Adrenal gland (tissue), 12 donors: ENCODE results near the gene KRTAP9-7. TPM values are rescaled to one million over a fixed set of nuclear protein-coding genes. Genes with fewer than 3 reads are reported as not detected.

Experiments used
- DNase-seq, 7 donors: peaks; one replicate each; pipeline ENCODE4 v3.0.0-alpha.2; 2019 to 2020
- H3K27ac ChIP-seq, 5 donors: fragments of 200-600 bp; sonication (generic) in 4 of 5; 1 replicate in 3 of 5; 2 replicates in 2 of 5; pipeline versions ENCODE4 v1.5.1 to v1.8.0; 2016 to 2020; ENCODE audit warnings: mild to moderate bottlenecking in 1 of 5
- H3K27me3 ChIP-seq: fragments of 200-600 bp; 2 replicates; pipeline ENCODE4 v1.8.0; 2021
- H3K36me3 ChIP-seq, 2 donors: fragments of 200-600 bp; replicated peaks in 1 of 2; 1 replicate in 1 of 2; 2 replicates in 1 of 2; pipeline versions ENCODE4 v1.5.1 to v1.8.0; 2018 to 2022
- H3K4me1 ChIP-seq, 2 donors: fragments of 200-600 bp; replicated peaks in 1 of 2; 1 replicate in 1 of 2; 2 replicates in 1 of 2; pipeline versions ENCODE4 v1.5.1 to v1.8.0; 2018 to 2021
- H3K4me3 ChIP-seq, 4 donors: fragments of 200-600 bp; sonication (generic) in 3 of 4; one replicate each; pipeline ENCODE4 v1.5.1; 2016 to 2018
- H3K9me3 ChIP-seq, 3 donors: fragments of 200-600 bp; sonication (generic) in 1 of 3; replicated peaks in 1 of 3; 1 replicate in 2 of 3; 2 replicates in 1 of 3; pipeline versions ENCODE4 v1.5.1 to v1.8.0; 2016 to 2021
- POLR2A ChIP-seq, 2 donors: fragments of 450-650 bp; IDR thresholded peaks; one replicate each; pipeline ENCODE4 v1.6.1; 2017; ENCODE audit warnings: antibody characterized with exemption in 2 of 2, mild to moderate bottlenecking in 2 of 2, moderate library complexity in 1 of 2
- WGBS, 4 donors: extraction: QIAGEN DNeasy Blood & Tissue Kit in 2 of 4; methylation state at CpG; one replicate each; pipeline versions ENCODE4 v1.1.5 to v1.1.7; 2013 to 2017; 5-methylcytosine and 5-hydroxymethylcytosine counted together
- intact Hi-C, 2 donors: fragments of 100-400 bp; cut with DNase I; formaldehyde crosslinking; loops; one replicate each; pipeline versions ENCODE4 v1.14.1 to v1.15.0; 2022 to 2023
- polyA plus RNA-seq, 3 donors: library from polyadenylated mRNA; stranded (reverse); fragments of 200-250 nt in 2 of 3; fragments of 350-450 nt in 1 of 3; fragmentation: Illumina TruSeq in 1 of 3; extraction: RNeasy Lipid Tissue Mini Kit (QIAGEN cat#74804) in 1 of 3; gene quantifications; one replicate each; pipeline ENCODE4 v1.2.3, GENCODE V29; 2013 to 2014
- total RNA-seq, 9 donors: library from RNA; depleted of rRNA in 4 of 9; stranded (reverse); fragments of >200 nt in 4 of 9; fragments of 120-200 nt in 1 of 9; fragmentation: NEBNext Ultra II Directional in 1 of 9; extraction: Animal tissue kit (Norgen Biotek cat#: 25700) in 1 of 9; gene quantifications; one replicate each; pipeline versions ENCODE4 v1.1.0 to v1.2.4, GENCODE V29; 2013 to 2023
- TF ChIP-seq, protein P1 (sequence below), 6 experiments: fragments of 450-650 bp in 4 of 6; fragments of 200-600 bp in 2 of 6; sonication (generic) in 1 of 6; IDR thresholded peaks; 1 replicate in 5 of 6; 2 replicates in 1 of 6; pipeline versions ENCODE4 v1.5.1 to v1.8.0; 2016 to 2021; ENCODE audit warnings: antibody characterized with exemption in 6 of 6, mild to moderate bottlenecking in 2 of 6, moderate library complexity in 1 of 6
- donor health status: healthy with polysubstance abuse.
- donor health status: Bipolar disorder and iron deficiency.
- donor health status: DM: yes; HTN: yes; CAD: no.
- donor health status: DM: no; HTN: no; CAD: no.
- donor health status: DM: no; HTN: no; CAD: no.
- donor health status: DM: yes; HTN: yes; CAD: no.

KRTAP9-7 gene
- total and polyA plus RNA-seq, 12 donors: not detected

DNA sequence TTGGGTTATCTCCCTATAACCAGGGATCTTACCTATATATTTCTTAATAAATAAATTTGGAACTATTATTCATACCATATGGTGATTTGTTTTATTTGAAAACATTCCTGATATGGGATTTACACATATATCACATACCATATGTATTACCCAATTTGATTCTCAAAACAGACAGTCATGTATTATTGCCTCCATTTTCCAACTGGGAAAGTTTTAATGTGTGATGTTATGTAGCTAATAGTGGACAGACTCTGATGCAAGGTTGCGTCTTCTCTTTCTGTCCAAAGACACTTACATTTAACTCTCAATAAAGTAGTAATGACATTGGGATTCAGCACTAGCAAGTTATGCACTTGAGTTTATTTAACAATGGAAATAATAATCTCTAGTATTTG lies 19.2 kb upstream of the KRTAP9-7 start:
- intact Hi-C loops: no loop called here
- H3K27me3 ChIP-seq: peaks cover 18% of the 10 kb centered on the region
- H3K27ac ChIP-seq: no peak overlapping the region
- WGBS, 4 donors: 75 to 90% (median 87%) methylated on average over 1 of the region's 1 CpG
- no peaks in the 10 kb centered on the region for H3K36me3 ChIP-seq
- no peak overlapping the region for H3K4me3 ChIP-seq
- H3K4me1 ChIP-seq: no peaks in the 10 kb centered on the region
- TF ChIP-seq, protein P1, sequence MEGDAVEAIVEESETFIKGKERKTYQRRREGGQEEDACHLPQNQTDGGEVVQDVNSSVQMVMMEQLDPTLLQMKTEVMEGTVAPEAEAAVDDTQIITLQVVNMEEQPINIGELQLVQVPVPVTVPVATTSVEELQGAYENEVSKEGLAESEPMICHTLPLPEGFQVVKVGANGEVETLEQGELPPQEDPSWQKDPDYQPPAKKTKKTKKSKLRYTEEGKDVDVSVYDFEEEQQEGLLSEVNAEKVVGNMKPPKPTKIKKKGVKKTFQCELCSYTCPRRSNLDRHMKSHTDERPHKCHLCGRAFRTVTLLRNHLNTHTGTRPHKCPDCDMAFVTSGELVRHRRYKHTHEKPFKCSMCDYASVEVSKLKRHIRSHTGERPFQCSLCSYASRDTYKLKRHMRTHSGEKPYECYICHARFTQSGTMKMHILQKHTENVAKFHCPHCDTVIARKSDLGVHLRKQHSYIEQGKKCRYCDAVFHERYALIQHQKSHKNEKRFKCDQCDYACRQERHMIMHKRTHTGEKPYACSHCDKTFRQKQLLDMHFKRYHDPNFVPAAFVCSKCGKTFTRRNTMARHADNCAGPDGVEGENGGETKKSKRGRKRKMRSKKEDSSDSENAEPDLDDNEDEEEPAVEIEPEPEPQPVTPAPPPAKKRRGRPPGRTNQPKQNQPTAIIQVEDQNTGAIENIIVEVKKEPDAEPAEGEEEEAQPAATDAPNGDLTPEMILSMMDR (IDR thresholded peaks at IDR 0.05): no peak
- TF ChIP-seq POLR2A (IDR thresholded peaks at IDR 0.05): no peak
- no peaks in the 10 kb centered on the region for H3K9me3 ChIP-seq
- no peak for DNase-seq

DNA sequence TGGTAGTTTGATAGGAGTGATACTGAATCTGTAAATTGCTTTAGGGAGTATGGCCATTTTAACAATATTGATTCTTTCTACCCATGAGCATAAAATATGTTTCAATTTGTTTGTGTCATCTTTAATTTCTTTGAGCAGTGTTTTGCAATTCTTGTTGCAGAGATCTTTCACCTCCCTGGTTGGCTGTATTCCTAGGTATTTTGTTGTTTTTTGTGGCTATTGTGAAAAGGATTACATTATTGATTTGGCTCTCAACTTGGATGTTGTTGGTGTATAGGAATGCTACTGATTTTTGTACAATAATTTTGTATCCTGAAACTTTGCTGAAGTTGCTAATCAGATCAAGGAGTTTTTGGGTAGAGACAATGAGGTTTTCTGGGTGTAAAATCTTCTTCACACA lies 17.1 kb upstream of the KRTAP9-7 start:
- DNase-seq: no peak
- intact Hi-C loops: no loop called here
- Histone ChIP-seq H3K27me3 (peaks cover 6% of the 10 kb centered on the region), H3K4me1 (no peaks in the 10 kb centered on the region), H3K36me3 (no peaks in the 10 kb centered on the region), H3K9me3 (no peaks in the 10 kb centered on the region), H3K27ac (no peak overlapping the region), H3K4me3 (no peak overlapping the region)
- TF ChIP-seq POLR2A (IDR thresholded peaks at IDR 0.05): no peak
- TF ChIP-seq, protein P1 (IDR thresholded peaks at IDR 0.05): no peak

DNA sequence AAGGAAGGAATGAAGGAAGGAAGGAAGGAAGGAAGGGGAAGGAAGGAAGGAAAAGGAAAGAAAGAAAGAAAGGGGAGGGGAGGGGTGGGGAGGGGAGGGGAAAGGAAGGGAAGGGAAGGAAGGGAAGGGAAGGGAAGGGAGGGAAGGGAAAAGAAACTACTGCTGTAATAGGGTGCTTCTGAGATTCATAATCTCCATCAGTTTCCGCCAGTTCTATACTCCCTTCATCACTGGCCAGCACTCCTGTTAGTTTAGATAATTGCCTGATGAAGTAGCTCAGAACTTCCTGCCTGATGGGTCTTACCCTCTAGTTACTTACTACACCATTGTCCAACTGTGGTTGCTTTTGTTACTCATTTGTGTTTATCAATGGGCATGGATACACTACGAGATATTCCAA lies 12.3 kb upstream of the KRTAP9-7 start:
- TF ChIP-seq, protein P1 (IDR thresholded peaks at IDR 0.05): no peak
- TF ChIP-seq POLR2A (IDR thresholded peaks at IDR 0.05): no peak
- Histone ChIP-seq H3K4me1 (no peaks in the 10 kb centered on the region), H3K27me3 (peaks cover 6% of the 10 kb centered on the region), H3K36me3 (no peaks in the 10 kb centered on the region), H3K27ac (no peak overlapping the region), H3K4me3 (no peak overlapping the region), H3K9me3 (no peaks in the 10 kb centered on the region)
- WGBS, 4 donors: 58 to 70% (median 61%) methylated on average over 2 of the region's 2 CpGs
- no peak for DNase-seq
- intact Hi-C loops: no loop called here

DNA sequence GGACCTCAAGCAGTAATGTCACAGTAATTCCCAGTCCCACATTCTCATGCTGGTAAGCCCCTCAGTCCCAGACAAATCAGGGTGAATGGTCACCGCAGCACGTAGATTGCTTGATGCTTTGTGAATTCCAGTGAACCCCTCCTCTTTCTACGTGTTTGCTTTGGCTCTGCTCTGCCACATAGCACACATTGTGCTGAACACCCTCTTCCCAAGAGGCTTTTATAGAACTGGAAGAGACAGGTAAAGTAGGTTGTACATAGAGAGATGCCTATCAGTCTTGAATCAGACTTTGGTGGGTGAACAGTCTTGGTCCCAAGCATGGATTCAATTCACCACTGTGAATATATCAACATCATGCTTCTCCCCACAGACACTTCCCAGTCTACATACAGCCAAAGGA lies 10.9 kb upstream of the KRTAP9-7 start:
- intact Hi-C loops: no loop called here
- Histone ChIP-seq H3K36me3 (no peaks in the 10 kb centered on the region), H3K9me3 (no peaks in the 10 kb centered on the region), H3K27me3 (no peaks in the 10 kb centered on the region), H3K4me3 (no peak overlapping the region), H3K4me1 (no peaks in the 10 kb centered on the region), H3K27ac (no peak overlapping the region)
- no peak for DNase-seq
- 62 to 73% (median 70%) methylated on average over 3 of the region's 3 CpGs for WGBS, 4 donors
- TF ChIP-seq, protein P1 (IDR thresholded peaks at IDR 0.05): no peak
- no peak for TF ChIP-seq POLR2A (IDR thresholded peaks at IDR 0.05)
